SK-N-SH treated with all-trans-retinoic acid at 6 μM for 48 hours (cell line): ENCODE data around the gene ADH5.

Experiments used
- CREB5 ChIP-seq: fragments of 250-450 bp; sonication (Bioruptor Pico); IDR thresholded peaks from 2 replicates; pipeline ENCODE4 v1.5.1; 2020; ENCODE audit warnings: low read depth, mild to moderate bottlenecking, moderate library complexity
- OSR1 ChIP-seq: fragments of 250-450 bp; sonication (Bioruptor Pico); IDR thresholded peaks from 2 replicates; pipeline ENCODE4 v1.8.0; 2022; ENCODE audit warnings: moderate library complexity, mild to moderate bottlenecking, inconsistent platforms
- PATZ1 ChIP-seq: fragments of 250-450 bp; sonication (Bioruptor Pico); IDR thresholded peaks from 2 replicates; pipeline ENCODE4 v1.8.0; 2020; ENCODE audit warnings: mild to moderate bottlenecking, moderate library complexity, borderline replicate concordance
- POU6F1 ChIP-seq: fragments of 250-450 bp; sonication (Bioruptor Pico); IDR thresholded peaks from 2 replicates; pipeline ENCODE4 v1.8.0; 2021; ENCODE audit warnings: low read depth, mild to moderate bottlenecking, moderate library complexity, borderline replicate concordance
- PPARA ChIP-seq: fragments of 250-450 bp; sonication (Bioruptor Pico); IDR thresholded peaks from 2 replicates; pipeline ENCODE4 v1.5.0; 2020; ENCODE audit warnings: mild to moderate bottlenecking, borderline replicate concordance
- RARB ChIP-seq: fragments of 250-450 bp; sonication (Bioruptor Pico); IDR thresholded peaks from 2 replicates; pipeline ENCODE4 v1.8.0; 2021; ENCODE audit warnings: mild to moderate bottlenecking, moderate library complexity
- ZNF565 ChIP-seq: fragments of 450-650 bp; formaldehyde crosslinking; conservative IDR thresholded peaks from 2 replicates; pipeline ENCODE4 v1.5.0; 2020; ENCODE audit warnings: low read depth, mild to moderate bottlenecking, moderate library complexity
- ZNF70 ChIP-seq: fragments of 450-650 bp; formaldehyde crosslinking; IDR thresholded peaks from 2 replicates; pipeline ENCODE4 v1.5.0; 2020; ENCODE audit warnings: mild to moderate bottlenecking, moderate library complexity
- TF ChIP-seq, protein P1 (sequence below): fragments of 250-450 bp; sonication (Bioruptor Pico); IDR thresholded peaks from 2 replicates; pipeline ENCODE4 v1.5.0; 2020; ENCODE audit warnings: mild to moderate bottlenecking, moderate library complexity

- TF ChIP-seq PATZ1 (CRISPR knock-in tag): no peak
- no peak for TF ChIP-seq CREB5 (CRISPR knock-in tag)
- TF ChIP-seq OSR1 (CRISPR knock-in tag): no peak
- no peak for TF ChIP-seq RARB
- no peak for TF ChIP-seq POU6F1
- TF ChIP-seq PPARA (CRISPR knock-in tag): no peak
- no peak for TF ChIP-seq ZNF70 (CRISPR knock-in tag)
- TF ChIP-seq, protein P1, sequence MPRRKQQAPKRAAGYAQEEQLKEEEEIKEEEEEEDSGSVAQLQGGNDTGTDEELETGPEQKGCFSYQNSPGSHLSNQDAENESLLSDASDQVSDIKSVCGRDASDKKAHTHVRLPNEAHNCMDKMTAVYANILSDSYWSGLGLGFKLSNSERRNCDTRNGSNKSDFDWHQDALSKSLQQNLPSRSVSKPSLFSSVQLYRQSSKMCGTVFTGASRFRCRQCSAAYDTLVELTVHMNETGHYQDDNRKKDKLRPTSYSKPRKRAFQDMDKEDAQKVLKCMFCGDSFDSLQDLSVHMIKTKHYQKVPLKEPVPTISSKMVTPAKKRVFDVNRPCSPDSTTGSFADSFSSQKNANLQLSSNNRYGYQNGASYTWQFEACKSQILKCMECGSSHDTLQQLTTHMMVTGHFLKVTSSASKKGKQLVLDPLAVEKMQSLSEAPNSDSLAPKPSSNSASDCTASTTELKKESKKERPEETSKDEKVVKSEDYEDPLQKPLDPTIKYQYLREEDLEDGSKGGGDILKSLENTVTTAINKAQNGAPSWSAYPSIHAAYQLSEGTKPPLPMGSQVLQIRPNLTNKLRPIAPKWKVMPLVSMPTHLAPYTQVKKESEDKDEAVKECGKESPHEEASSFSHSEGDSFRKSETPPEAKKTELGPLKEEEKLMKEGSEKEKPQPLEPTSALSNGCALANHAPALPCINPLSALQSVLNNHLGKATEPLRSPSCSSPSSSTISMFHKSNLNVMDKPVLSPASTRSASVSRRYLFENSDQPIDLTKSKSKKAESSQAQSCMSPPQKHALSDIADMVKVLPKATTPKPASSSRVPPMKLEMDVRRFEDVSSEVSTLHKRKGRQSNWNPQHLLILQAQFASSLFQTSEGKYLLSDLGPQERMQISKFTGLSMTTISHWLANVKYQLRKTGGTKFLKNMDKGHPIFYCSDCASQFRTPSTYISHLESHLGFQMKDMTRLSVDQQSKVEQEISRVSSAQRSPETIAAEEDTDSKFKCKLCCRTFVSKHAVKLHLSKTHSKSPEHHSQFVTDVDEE: no peak
- no peak for TF ChIP-seq ZNF565 (CRISPR knock-in tag)
These were observed 37.8 kb upstream of the ADH5 start for GRCh38 chr4:99126376-99126775.
